LNCAP (cell line): Measurements from ENCODE around the gene ARHGAP10.
A peak's percentile ranks its signal among the peaks of the same experiment; 100 is the strongest.

ENCODE experiments used
- TF ChIP-seq, protein P1 (sequence below): fragments of 450-650 bp; IDR thresholded peaks from 2 replicates; pipeline ENCODE4 v1.5.1; 2017; ENCODE audit warnings: mild to moderate bottlenecking

The ARHGAP10 gene

DNA sequence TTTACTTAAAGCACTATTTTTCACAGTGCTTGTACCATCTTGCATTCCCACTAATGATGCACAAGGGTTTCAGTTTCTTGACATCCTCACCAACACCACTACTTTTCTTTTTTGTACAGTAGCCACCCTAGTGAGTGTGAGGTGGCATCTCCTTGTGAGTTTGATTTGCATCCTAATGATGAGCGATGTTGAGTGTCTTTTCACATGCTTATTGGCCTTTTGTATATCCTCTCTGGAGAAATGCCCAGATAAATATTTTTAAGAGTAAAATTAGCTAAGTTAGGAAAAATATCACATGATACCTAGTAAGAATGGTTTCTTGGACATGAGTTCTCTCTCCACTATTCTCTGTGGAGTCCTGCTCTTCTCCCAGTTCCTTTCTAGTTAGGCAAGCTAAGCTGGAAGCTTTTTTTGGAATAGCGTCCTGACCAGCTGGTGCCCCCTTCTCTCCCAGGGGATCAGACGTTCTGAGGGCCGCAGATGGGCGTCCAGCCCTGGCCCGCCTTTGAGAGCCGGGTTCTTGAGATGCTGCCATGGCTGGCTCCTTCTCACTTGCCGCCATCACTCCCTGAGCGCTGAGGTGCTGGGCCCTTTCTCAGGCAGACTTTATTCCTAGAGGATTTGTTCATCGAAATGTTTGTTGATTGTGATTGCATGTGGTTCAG lies 132.1 kb downstream of the ARHGAP10 start:
- TF ChIP-seq, protein P1, sequence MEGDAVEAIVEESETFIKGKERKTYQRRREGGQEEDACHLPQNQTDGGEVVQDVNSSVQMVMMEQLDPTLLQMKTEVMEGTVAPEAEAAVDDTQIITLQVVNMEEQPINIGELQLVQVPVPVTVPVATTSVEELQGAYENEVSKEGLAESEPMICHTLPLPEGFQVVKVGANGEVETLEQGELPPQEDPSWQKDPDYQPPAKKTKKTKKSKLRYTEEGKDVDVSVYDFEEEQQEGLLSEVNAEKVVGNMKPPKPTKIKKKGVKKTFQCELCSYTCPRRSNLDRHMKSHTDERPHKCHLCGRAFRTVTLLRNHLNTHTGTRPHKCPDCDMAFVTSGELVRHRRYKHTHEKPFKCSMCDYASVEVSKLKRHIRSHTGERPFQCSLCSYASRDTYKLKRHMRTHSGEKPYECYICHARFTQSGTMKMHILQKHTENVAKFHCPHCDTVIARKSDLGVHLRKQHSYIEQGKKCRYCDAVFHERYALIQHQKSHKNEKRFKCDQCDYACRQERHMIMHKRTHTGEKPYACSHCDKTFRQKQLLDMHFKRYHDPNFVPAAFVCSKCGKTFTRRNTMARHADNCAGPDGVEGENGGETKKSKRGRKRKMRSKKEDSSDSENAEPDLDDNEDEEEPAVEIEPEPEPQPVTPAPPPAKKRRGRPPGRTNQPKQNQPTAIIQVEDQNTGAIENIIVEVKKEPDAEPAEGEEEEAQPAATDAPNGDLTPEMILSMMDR, result no peak

- TF ChIP-seq, protein P1, result no peak
Measured at GRCh38 chr4:147864607-147865006, 132.7 kb downstream of the ARHGAP10 start.

- TF ChIP-seq, protein P1, result no peak
Measured at GRCh38 chr4:147865926-147866325, 134.0 kb downstream of the ARHGAP10 start.

DNA sequence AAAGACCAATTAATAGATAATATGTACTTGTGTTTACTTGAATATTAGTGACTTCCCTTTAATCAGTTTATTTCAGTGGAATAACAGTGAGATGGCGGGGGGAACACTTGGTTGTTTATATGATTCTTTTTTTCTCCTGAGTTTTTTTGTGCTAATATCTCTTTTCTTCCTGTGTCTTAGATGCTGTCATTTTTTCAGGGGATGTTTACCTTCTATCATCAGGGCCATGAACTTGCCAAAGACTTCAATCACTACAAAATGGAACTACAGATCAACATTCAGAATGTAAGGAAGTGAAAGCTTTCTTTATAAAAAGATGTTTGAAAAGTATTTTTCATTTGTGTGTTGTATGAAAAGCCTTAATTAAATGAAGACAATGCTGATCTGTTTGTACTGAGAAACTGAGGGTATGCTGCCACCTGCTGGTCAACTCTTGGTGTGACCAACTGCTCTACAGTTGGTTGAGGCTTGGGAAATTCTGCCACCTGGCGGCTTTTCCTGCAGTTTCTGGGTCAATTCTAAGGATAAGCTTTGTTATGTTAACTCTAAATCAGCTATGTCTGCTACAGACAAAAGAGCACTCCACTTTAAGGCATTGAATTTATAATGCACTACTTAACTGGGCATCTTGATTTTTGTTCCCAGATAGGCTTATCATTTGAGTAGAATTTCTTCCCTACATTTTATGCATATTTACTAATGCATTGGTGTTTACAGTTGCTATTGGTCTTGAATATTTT lies 134.8 kb downstream of the ARHGAP10 start:
- TF ChIP-seq, protein P1, result peak; percentile 94

- TF ChIP-seq, protein P1, result no peak
Measured at GRCh38 chr4:147874109-147874508, 142.2 kb downstream of the ARHGAP10 start.

DNA sequence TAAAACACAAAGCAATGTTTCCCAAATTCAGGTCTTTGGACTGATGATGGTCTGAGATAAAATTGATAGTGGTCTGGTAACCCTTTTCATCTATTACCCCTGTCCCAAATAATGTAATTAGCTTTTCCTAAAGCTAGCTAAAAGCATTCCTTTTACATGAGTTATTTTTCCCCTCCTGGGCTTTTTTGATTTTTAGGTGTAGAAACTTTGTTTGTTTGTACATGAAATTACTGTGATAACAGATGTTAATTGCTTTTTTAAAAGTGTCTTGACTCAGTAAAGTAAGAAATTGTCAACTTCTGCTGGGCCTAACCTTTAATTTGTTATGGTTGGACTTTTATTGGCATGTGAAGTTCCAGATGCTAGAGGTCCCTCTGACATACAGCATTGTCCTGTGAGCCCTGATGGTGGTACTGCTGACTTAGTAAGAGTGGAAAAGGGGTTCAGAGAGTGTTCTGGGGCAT lies 145.5 kb downstream of the ARHGAP10 start:
- TF ChIP-seq, protein P1, result no peak

DNA sequence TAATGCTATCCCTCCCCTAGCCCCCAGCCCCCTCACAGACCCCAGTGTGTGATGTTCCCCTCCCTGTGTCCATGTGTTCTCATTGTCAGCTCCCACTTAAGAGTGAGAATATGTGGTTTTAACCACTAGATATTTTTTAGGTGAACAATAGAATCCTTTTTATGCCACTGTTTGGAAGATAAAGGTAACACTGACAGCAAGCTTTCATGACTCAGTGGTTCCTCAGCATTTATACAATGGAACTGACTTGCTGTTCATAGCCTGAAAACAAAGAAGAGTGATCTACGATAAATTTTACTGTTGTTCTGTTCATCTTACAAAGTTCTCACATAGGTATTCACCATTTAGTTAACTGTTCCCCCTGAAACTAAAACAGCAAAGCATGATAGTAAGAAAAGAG lies 147.8 kb downstream of the ARHGAP10 start:
- TF ChIP-seq, protein P1, result no peak
